ENCODE data around the gene SUFU.

GRCh38 chr10:102540023-102540422 is 36.3 kb downstream of the SUFU start:
- TF ChIP-seq, protein P1, sequence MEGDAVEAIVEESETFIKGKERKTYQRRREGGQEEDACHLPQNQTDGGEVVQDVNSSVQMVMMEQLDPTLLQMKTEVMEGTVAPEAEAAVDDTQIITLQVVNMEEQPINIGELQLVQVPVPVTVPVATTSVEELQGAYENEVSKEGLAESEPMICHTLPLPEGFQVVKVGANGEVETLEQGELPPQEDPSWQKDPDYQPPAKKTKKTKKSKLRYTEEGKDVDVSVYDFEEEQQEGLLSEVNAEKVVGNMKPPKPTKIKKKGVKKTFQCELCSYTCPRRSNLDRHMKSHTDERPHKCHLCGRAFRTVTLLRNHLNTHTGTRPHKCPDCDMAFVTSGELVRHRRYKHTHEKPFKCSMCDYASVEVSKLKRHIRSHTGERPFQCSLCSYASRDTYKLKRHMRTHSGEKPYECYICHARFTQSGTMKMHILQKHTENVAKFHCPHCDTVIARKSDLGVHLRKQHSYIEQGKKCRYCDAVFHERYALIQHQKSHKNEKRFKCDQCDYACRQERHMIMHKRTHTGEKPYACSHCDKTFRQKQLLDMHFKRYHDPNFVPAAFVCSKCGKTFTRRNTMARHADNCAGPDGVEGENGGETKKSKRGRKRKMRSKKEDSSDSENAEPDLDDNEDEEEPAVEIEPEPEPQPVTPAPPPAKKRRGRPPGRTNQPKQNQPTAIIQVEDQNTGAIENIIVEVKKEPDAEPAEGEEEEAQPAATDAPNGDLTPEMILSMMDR (IDR thresholded peaks at IDR 0.05) = peak in 2 of 6 experiments; percentile 23 to 52
- no peak for TF ChIP-seq POLR2A (IDR thresholded peaks at IDR 0.05)

All from esophagus squamous epithelium (tissue), 4 donors.